Sigmoid colon (tissue), 4 donors: ENCODE results near the gene WNK1.

Source experiments
- POLR2A ChIP-seq, 2 donors: fragments of 450-650 bp; IDR thresholded peaks; one replicate each; pipeline ENCODE4 v1.6.1; 2016; ENCODE audit warnings: antibody characterized with exemption in 2 of 2, mild to moderate bottlenecking in 2 of 2, moderate library complexity in 2 of 2
- POLR2AphosphoS5 ChIP-seq, 4 donors: sonication (generic); formaldehyde crosslinking; IDR thresholded peaks; one replicate each; pipeline ENCODE4 v1.6.1; 2017; ENCODE audit warnings: antibody characterized with exemption in 4 of 4
- TF ChIP-seq, protein P1 (sequence below), 4 experiments: fragments of 450-650 bp in 3 of 4; fragments of 200-600 bp in 1 of 4; IDR thresholded peaks; one replicate each; pipeline ENCODE4 v1.5.1; 2016 to 2019; ENCODE audit warnings: antibody characterized with exemption in 4 of 4, mild to moderate bottlenecking in 3 of 4, moderate library complexity in 2 of 4

DNA sequence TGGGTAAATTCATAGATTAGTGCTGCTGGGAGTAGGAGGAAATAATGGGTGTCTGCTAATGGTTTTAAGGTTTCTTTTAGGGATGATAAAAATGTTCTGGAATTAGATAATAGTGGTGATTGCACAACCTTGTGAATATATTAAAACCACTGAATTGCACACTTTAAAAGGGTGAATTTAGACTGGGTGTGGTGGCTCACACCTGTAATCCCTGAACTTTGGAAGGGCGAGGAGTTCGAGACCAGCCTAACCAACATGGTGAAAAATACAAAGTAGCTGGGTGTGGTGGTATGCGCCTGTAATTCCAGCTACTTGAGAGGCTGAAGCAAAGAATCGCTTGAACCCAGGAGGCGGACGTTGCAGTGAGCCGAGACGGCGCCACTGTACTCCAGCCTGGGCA lies 195.9 kb downstream of the WNK1 start:
- TF ChIP-seq, protein P1, sequence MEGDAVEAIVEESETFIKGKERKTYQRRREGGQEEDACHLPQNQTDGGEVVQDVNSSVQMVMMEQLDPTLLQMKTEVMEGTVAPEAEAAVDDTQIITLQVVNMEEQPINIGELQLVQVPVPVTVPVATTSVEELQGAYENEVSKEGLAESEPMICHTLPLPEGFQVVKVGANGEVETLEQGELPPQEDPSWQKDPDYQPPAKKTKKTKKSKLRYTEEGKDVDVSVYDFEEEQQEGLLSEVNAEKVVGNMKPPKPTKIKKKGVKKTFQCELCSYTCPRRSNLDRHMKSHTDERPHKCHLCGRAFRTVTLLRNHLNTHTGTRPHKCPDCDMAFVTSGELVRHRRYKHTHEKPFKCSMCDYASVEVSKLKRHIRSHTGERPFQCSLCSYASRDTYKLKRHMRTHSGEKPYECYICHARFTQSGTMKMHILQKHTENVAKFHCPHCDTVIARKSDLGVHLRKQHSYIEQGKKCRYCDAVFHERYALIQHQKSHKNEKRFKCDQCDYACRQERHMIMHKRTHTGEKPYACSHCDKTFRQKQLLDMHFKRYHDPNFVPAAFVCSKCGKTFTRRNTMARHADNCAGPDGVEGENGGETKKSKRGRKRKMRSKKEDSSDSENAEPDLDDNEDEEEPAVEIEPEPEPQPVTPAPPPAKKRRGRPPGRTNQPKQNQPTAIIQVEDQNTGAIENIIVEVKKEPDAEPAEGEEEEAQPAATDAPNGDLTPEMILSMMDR (IDR thresholded peaks at IDR 0.05): no peak
- TF ChIP-seq POLR2A (IDR thresholded peaks at IDR 0.05): no peak
- TF ChIP-seq POLR2AphosphoS5 (IDR thresholded peaks at IDR 0.05): no peak
